ENCODE results near the gene PRDX2.

Gene PRDX2

DNA sequence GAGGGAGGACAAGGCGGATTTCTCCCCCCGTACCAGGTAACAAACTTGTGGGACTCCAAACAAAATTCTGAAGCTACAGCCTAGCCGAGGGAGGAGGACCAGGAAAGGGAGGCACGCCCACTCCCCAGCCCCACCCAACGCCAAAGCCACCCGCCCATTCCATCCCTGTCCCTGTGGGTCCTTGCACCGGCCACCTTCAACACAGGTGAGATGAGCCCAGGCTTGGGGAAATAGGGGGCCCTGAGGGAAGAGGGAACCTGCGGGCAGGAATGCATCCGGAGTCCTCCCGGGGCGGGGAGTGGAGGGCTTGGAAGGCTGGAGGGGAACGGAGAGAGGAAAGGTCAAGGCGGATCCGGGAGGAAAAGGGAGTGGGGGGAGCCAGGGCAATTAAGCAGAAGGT is 50.0 kb downstream of the PRDX2 start, which contains the start of gene BEST2:
BEST2 (plus strand) TSS at position 157 of the 400 bp plus-strand sequence. CDS start 802 bp downstream, outside the sequence.
- DNase-seq = no peak

DNA sequence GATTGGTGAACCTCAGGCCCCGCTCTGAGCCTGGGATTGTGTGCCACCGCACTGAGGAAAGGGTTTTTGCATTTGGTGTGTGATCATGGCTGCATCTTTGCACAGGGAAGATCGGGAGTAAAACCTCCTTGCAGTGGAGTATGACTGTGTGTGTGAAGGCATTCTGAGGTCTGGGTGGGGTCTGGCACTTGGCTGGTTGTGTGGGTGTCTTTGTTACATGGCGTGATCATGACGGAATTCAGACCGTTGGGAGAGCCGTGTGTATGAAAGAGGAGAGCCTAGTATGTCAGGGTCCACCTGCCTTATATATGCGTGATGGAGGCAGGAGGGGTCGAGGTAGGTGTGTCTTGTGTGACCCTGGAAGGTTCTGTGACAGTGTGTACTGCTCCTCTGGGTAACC is 50.7 kb downstream of the PRDX2 start:
- no peak for DNase-seq

DNA sequence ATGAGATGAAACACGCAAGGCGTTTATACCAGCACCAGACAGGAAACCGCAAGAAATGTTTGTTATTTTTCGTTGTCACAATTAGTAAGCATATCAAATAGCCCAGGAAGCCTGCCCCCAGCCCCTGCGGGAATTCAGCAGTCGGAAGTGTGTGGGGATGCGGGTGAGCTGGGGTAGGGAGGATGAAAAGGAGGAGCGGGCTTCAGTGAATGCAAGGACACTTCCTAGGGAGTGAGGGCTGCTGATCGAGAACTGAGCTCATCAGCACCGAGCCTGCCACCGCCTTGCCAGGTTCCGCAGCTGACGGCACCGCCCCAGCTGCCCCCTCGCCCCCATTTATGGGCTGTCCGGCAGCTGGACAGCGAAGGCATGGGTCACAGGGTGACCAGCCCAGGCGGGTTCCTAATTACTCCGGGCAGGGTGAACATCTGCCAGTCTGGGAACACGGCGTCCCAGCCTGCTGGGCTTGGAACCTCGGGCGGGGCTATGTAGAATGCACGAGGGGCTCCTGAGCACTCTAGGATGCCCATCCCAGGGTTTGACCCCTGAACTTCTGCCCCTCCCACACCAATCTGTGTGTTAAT is 51.6 kb downstream of the PRDX2 start:
- peak; percentile 91 for DNase-seq

DNA sequence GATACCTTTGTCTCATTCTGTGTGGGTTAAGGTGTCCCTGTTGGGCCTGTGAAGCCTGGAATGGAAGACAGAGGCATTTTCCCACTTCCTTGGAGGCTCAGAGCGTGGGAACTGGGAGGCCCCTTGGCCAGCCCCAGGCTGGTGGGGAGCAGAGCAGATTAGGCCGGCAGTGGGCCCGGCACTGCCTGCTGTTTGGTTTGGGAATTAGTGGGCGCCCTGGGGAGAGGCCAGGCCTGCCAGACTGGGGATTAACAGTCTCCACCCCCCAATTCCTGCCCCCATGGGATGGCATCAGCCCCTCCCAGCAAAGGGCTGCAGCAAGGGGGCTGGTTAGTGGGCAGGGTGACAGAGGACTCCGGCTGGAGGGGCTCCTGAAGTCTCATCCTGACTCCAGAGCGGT is 53.1 kb downstream of the PRDX2 start:
- DNase-seq = no peak

Measured in NCI-H2171 treated with DMSO at 0.1 percent for 48 hours (cell line).